GM12865 (cell line): ENCODE measurements around the gene MAP2K7.

Experiments
- DNase-seq: peaks from one replicate; pipeline ENCODE4 v3.0.0; 2010; ENCODE audit warnings: low read depth
- H3K4me3 ChIP-seq: 2 replicates; pipeline ENCODE4 v1.5.1; 2011; ENCODE audit warnings: mild to moderate bottlenecking, low read depth, low read length, control low read depth
- CTCF ChIP-seq: IDR thresholded peaks from 2 replicates; pipeline ENCODE4 v1.5.1; 2011; ENCODE audit warnings: low read length, control low read depth, low read depth, inconsistent platforms; ENCODE audit not compliant: insufficient read depth; ENCODE audit errors: missing control alignments

MAP2K7 gene

GRCh38 chr19:7910321-7911161, 6.9 kb downstream of the MAP2K7 start:
- H3K4me3 ChIP-seq, result no peak overlapping the region
- TF ChIP-seq CTCF, result no peak
- DNase-seq, result no peak

- no peak overlapping the region for H3K4me3 ChIP-seq
- no peak for TF ChIP-seq CTCF
- no peak for DNase-seq
Measured at GRCh38 chr19:7911508-7912143, 7.9 kb downstream of the MAP2K7 start.

GRCh38 chr19:7912144-7912696, 8.5 kb downstream of the MAP2K7 start:
- TF ChIP-seq CTCF, result no peak
- H3K4me3 ChIP-seq, result no peak overlapping the region
- no peak for DNase-seq

GRCh38 chr19:7912697-7913564, 9.3 kb downstream of the MAP2K7 start:
- no peak for TF ChIP-seq CTCF
- no peak overlapping the region for H3K4me3 ChIP-seq
- no peak for DNase-seq

- no peak for TF ChIP-seq CTCF
- no peak overlapping the region for H3K4me3 ChIP-seq
- DNase-seq, result no peak
Measured at GRCh38 chr19:7913652-7914051, 10.0 kb downstream of the MAP2K7 start.

GRCh38 chr19:7914099-7914498, 10.4 kb downstream of the MAP2K7 start:
- TF ChIP-seq CTCF, result no peak
- DNase-seq, result no peak

More at GRCh38 chr19:7914099-7914498, 10.4 kb downstream of the MAP2K7 start:
- no peak overlapping the region for H3K4me3 ChIP-seq
